NCI-H345 (cell line): ENCODE results near the gene DHX34.

Source experiments
- DNase-seq: peaks from one replicate; lab custom pipeline; 2025; lab: John Stamatoyannopoulos, UW

DHX34 gene

GRCh38 chr19:47417746-47418691, 68.9 kb downstream of the DHX34 start:
- no peak for DNase-seq

- DNase-seq, result no peak
Observed at GRCh38 chr19:47418692-47419029, 69.5 kb downstream of the DHX34 start.

GRCh38 chr19:47419030-47419783, 70.1 kb downstream of the DHX34 start, which contains the start of gene MEIS3:
MEIS3 (minus strand) TSS chr19:47419527; CDS start chr19:47419081, 446 bp downstream.
- DNase-seq, result no peak

GRCh38 chr19:47419789-47420188, 70.7 kb downstream of the DHX34 start:
- DNase-seq, result no peak

GRCh38 chr19:47421244-47421786, 72.2 kb downstream of the DHX34 start:
- DNase-seq, result no peak

- DNase-seq, result no peak
Observed at GRCh38 chr19:47421844-47422395, 72.8 kb downstream of the DHX34 start.

- DNase-seq, result no peak
Observed at GRCh38 chr19:47422417-47423163, 73.5 kb downstream of the DHX34 start.

GRCh38 chr19:47423203-47423882, 74.2 kb downstream of the DHX34 start:
- no peak for DNase-seq

- DNase-seq, result peak; percentile 74
Observed at GRCh38 chr19:47427241-47428176, 78.4 kb downstream of the DHX34 start.

- peak; percentile 98 for DNase-seq
Observed at GRCh38 chr19:47428177-47428894, 79.2 kb downstream of the DHX34 start.

GRCh38 chr19:47429140-47429793, 80.2 kb downstream of the DHX34 start:
- DNase-seq, result no peak

GRCh38 chr19:47430041-47430802, 81.1 kb downstream of the DHX34 start:
- DNase-seq, result no peak

- no peak for DNase-seq
Observed at GRCh38 chr19:47432091-47432490, 83.0 kb downstream of the DHX34 start.
